ENCODE measurements around the gene SPATA24.
"Not testable (repeated sequence)": the region's sequence is repeated elsewhere in the genome, so short reads cannot be mapped to it uniquely, and the experiment has no call there.

The SPATA24 gene

DNA sequence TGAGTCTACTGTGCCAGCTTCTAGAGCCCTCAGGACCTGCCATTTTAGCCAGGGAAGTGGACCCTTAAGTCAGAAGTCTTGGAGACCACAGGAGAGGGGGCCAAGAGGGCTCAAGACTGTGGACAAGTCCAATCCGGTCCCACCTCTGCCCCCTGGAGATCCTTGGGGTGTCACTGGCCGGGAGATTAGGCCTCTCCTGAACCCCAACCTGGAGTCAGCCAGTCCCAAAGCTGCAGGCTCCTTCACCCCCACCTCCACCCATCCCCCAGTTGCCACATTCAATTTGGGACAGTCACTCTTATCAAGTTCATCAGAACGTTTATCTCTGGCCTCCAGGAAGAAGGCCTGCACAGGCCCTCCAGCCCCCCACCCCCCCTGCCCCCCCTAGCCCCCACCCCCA lies 21.1 kb downstream of the SPATA24 start:
- no peak for DNase-seq

DNA sequence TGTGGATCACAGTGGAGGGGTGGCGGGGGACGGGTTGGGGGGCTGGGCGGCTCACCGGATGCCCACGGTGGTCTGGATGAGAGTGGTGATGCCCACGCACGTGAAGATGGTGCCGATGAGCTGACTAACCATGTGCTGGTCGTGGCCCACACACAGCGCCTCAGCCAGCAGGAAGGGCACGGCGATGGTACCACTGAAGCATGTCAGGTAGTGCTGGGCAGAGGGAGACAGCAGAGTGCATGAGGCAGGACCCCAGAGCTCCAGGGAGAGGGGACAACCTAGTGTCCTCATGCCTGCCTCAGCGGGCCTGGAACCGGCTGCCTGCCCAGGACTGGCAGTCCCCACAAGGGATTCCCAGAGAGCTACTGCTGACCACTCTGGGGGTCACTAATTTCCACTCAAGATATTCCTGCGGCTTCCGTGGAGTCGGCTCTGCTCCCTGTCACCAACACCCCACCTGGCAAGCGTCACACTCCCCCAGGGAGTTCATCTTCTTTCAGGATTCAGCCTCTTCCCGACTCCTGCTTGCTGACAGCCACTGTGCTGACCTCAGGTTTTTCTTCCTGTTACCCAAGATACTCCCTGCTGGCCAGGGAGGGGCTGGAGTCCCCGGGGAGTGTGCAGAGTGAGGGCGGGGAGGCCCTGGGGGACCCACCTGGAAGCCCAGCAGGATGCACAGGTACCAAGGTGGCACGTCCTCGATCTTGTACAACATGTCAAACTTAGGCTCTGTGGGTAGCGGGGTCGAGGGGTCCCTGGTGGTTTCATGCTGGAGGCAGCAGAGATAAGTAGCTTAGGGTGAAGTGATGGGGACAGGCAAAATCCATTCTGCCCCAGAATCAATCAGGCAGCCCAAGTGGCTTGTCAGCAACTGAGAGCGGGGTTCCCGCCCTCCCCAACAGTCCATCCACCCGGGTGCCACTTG lies 21.8 kb downstream of the SPATA24 start:
- DNase-seq, result no peak

DNA sequence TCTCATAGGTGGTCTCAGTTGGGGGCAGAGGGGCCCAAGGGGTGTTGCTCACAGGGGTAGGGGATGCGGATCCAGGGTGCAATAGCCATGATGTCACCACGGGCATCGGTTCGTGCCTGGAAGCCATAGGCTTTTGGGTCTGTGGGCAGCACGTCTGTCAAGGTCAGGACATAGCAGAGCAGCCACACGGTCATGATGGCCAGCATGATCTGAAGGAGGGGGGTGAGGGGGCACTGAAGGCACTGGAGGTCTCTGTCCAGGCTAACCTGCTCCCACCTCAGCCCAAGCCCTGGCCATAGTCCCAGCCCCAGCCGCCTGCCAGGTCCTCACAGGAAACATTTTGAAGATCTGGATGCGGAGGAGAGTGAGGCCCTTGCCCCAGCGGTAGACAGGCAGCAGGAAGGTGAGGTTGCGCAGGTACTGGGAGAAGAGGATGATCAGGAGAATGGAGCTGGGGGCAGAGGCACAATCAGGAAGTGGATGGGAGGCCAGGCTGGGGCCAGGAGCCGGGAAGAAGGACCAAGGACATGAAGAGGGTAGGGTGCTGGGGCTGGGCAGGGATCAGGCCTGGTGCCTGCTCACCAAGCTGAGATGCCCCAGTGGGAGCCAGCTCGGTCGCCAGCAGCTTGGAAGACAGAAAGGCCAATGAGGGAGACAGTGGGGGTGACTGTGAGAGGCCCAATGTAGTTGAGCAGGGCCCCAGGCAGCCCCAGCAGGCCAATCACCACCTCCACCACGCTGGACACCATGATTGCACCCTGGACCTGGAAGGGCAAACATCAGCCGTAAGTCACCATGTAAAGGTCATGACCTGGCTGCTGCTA lies 24.1 kb downstream of the SPATA24 start:
- DNase-seq, result no peak

DNA sequence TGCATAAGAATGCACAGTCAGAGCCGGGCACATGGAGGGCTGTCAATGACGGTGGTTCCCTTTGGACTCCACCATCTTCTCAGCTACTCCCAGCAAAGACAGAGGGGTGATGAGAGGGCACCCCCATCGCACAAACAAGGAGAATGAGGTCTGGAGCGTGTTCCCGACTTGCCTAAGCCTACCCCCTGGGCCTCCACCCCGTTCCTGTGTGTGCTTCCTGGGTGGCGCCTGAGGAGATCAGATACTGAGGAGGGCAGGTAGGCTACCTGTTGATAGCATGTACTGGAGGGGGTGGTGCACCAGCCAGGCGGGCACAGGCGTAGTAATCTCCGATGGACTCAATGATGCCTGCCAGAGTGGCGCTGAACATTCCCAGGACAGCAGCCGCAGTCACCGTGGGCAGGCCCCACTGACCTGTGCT lies 24.9 kb downstream of the SPATA24 start:
- no peak for DNase-seq

DNA sequence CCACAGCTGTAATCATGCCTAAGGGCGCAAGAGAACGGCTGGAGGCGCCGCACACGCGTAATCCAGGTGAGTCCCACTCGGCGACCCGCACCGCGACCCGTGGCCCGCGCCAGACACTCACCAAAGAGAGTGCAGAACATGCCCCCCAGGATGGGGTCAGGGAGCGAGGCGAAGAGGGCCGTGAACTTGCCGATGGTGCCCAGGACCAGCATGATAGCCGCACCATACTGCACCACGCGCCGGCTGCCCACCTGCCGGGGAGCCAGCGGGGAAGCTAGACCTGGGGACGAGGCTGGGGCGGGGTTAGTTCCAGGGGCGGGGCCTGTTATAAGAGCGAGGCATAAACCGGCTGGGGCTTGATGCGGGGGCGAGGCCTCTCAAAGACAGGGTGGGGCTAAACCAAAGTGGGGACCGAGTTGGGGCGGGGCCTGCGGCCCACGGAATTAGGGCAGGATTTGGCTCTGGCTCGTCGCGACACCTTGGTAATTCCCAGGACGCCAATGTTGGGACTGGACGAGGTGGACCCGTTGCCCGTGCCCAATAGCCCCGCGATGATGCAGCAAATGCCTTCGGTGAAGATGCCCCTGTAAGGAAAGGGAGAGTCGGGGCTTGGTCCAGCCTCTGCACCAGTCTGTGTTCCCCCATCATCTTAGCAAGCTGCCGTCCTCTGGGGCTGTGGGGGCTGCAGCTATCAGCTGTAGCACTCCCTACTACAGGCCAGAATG lies 25.6 kb downstream of the SPATA24 start:
- no peak for DNase-seq

DNA sequence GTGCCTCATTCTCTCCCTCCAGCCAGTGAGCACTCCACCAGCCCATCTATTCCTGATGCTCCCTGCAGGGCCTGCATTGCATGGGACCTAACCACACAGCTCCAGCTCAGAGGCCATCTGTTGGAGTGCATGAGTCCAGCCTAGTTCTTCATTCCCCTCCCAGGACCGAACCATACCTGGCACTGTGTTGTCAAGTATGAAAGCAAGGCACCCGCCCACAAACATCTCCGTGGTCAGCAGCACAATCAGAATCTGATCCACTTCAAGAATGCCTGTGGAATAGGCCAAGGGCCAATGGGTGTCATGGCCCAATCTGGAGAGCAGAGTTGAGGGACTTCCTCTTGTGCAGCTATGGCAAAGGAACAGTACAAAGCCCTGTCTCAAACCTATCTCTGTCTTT lies 26.7 kb downstream of the SPATA24 start:
- no peak for DNase-seq

DNA sequence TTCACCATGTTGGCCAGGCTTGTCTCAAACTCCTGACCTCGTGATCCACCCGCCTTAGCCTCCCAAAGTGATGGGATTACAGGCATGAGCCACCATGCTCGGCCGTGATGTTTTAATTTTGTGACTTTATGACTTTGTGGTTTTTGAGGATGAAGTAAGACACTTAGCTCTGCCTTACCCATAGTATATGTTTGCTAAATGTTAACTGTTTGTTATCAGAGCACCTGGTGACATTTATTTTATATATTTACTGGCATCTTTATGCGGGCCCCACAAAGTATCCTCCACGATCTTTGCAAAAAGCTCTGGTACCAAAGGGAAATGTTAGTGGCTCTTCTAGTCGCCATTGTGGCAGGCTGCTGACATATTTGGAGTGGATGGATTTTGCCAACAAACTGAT lies 27.5 kb downstream of the SPATA24 start:
- no peak for DNase-seq

DNA sequence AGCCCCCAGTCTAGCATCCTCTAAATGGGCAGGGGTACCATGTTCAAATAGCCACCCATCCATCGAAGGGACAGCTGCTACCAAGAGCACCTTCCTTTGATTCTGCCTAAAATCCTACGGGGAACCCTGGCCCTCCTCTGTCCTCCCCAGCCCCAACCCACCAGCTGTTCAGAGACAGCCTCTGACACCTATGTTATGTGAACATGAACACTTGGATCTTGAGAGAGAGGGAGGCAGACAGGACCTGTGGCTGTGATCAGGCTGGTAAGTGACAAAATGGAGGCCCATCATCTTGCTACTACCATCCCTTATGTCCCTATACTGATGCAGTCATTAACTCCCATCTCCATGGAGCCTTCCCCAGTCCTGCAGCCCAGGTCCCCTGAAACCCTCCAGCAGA lies 29.0 kb downstream of the SPATA24 start:
- no peak for DNase-seq

DNA sequence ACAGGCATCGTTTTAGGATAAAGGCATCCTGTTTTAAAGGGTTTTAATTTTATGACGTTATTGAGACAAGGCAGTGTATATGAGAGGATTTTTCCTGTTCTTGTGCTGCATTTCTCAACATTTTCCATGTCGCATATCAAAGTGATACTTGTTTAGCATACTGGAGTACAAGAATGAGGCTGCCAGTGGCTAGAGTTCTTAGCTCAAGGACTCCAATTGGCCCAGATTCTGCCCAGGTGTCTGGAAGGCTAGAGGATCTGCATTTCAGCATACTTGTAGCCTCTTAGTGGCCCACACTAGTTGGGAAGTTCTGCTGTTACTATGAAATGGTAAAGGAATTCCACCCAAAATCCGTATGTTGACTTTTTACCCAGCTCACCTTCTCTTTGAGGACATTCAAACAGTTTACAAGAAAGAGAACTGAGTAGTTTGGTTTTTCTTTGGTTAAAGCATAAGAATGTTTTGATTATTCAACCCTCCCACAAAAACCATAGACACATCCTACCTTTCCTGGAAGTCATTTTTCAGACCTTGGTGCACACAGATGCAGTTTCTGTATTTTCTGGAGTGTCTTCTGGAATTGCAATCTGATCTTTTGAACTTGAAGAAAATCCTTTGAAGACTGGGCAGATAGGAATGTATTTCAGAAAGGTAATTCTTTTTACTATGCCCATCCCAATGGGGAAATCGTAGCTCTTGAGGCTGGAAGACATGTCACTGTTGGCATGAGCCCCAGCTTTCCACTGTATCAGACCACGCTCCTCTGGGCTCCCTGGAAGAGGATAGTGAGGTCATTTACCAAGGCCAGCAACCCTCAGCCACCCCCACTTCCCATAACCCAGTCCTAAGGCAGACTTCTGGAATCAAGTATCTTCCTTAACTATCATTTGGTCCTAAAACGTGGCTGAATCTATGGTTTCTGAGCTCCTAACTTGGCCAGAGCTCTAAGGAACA lies 32.1 kb downstream of the SPATA24 start:
- no peak for DNase-seq

DNA sequence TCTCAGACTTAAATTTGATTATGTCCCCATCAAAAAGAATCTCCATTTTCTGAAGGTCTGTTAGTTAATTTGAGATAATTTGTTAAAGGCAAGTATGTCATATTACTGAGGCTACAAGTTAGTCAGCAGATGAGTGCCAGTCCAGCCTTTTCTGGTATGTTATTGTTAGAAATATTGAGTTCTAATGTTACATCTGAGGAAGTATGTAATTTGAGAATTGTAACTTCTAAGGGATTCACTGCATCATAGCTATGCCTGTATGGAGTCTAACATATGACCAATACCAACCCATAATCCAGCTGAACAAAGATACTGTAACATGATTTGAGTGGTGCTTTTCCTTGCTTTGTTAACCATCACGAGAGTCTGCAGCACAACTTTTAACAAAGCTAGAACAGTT lies 34.7 kb downstream of the SPATA24 start:
- DNase-seq, result no peak

DNA sequence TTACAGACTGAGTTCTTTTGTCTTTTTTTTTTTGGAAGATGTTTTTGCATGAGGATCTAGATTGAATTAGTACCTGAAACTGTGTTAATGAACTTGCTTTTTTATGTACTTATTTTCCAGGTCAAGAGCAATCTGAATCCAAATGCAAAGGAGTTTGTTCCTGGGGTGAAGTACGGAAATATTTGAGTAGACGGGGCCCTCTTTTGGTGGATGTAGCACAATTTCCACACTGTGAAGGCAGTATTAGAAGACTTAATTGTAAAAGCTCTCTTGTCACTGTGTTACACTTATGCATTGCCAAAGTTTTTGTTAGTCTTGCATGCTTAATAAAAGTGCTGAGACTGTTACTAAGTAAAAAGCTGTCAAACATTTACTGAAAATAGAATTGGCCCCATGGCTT lies 35.3 kb downstream of the SPATA24 start:
- peak; percentile 5 to 32 for DNase-seq

DNA sequence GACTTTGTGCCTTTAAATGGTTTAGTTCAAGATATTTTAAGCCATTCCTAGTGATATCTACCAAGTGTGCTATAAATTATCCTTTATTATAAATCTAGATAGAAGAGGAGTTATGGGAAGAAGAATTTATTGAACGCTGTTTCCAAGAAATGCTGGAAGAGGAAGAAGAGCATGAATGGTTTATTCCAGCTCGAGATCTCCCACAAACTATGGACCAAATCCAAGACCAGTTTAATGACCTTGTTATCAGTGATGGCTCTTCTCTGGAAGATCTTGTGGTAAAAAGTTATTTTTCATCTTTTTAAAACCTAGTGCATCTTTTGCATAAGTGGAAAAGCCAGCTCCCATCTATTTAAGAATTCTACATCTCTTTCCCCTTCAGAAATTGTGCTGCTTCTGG lies 39.4 kb downstream of the SPATA24 start:
- DNase-seq, result no peak

DNA sequence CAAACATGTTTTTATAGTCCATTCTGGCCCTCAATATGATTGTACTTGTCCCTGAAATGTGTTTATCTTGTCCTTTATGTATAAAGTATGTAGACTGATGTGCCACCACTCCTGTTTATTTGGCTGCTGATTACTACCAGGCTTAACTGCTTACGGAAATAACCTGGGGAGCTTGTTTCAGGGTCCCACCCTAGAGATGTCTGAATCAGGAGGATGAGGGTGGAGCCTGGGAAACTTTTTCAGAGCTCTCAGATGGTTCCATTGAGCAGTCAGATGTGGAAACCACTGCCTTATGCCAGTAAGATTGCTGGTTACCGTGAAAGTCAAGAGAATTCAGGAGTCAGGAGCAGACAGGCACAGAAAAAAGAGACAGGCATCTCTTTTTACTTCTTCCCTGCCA lies 40.0 kb downstream of the SPATA24 start:
- no peak for DNase-seq

DNA sequence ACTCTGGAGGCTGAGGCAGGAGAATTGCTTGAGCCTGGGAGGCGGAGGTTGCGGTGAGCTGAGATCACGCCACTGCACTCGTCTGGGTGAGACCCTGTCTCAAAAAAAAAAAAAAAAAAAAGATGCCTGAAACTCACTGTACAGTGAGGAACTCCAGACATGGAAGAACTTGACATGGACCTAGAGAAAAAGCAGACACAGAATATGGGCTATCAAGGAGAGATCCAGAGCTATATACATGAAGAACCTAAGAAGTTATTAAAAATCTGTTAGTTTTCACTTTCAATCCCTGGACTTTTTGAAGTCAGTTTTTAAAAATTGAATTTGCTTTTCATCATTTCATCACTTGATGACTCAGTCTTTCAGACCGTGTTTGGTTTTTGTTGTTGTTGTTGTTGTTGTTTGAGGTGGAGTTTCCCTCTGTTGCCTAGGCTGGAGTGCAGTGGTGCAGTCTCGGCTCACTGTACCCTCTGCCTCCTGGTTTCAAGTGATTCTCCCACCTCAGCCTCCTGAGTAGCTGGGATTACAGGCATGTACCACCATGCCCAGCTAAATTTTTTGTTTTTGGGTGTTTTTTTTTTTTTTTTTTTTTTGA lies 42.0 kb downstream of the SPATA24 start:
- DNase-seq, result no peak

DNA sequence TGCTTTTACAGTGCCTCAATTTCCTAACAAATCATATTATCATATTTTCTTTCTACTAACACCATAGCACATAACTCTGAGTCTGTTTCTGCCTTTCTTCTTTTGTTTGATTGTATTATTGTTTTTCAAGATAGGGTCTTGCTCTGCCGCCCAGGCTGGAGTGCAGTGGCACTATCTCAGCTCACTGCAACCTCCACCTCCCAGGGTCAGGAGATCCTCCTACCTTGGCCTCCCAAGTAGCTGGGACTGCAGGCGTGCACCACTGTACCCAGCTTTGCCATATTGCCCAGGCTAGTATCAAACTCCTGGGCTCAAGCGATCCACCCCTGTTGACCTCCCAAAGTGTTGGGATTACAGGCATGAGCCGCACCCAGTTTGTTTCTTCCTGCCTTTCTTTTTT lies 43.5 kb downstream of the SPATA24 start:
- DNase-seq, result no peak

DNA sequence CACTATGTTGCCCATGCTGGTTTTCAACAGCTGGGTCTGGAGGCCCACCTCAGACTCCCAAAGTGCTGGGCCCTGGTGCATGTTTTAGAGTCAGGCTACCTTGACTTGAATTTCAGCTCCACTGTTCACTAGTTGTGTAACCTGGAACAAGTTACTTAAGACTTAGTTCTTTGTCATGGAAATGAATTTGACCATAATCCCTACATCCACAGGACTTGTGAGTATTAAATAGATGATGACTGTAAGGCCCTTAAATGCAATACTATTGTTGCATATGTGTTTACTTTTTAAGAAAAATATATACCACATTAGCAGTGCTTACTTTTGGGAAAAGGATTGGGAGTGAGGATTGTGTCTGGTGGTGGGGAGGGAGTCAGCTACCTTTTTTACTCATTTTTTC lies 45.8 kb downstream of the SPATA24 start:
- DNase-seq, result no peak

DNA sequence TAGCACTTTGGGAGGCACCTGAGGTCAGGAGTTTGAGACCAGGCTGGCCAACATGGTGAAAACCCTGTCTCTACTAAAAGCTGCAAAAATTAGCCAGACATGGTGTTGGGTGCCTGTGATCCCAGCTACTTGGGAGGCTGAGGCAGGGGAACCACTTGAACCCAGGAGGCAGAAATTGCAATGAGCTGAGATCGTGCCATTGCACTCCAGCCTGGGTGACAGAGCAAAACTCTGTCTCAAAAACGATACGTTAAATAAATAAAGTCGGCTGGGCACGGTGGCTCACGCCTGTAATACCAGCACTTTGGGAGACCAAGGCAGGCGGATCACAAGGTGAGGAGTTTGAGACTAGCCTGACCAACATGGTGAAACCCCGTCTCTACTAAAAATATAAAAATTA lies 48.0 kb downstream of the SPATA24 start:
- DNase-seq, result not testable (repeated sequence)

DNA sequence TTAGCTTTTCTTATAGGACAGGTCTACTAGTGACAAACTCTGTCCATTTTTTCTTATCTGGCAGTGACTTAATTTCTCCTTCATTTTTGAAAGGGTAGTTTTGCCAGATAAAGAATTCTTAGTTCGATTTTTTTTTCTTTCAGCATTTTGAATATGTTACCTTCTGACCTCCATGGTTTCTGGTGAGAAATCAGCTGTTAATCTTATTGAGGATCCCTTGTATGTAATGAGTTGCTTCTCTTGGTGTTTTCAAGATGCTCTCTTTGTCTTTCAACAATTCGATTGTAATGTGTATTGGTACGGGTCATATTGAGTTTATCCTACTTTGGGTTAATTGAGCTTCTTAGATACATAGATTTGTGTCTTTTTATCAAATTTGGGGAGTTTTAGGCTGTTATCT lies 49.7 kb downstream of the SPATA24 start:
- no peak for DNase-seq

DNA sequence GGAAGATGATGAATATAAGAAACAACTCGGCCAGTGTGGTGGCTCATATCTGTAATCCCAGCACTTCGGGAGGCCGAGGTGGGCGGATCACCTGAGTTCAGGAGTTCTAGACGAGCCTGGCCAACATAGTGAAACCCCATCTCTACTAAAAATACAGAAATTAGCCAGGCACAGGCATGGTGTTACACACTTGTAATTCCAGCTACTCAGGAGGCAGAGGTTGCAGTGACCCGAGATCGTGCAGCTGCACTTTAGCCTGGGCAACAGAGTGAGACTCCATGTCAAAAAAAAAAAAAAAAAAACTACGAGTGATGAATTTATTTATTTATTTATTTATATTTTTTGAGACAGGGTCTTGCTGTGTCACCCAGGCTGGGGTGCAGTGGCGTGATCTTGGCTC lies 56.0 kb downstream of the SPATA24 start:
- DNase-seq, result not testable (repeated sequence)
